Endothelial cell (in vitro differentiated cells): ENCODE measurements around the gene FADS2. TPM values are rescaled to one million over a fixed set of nuclear protein-coding genes. Genes with fewer than 3 reads are reported as not detected.

Experiments used
- DNase-seq: peaks from one replicate; pipeline ENCODE4 v3.0.0; 2021; ENCODE audit warnings: low spot score
- H3K27ac Mint-ChIP-seq: one replicate; pipeline ENCODE4 v1.8.0; 2021; ENCODE audit warnings: mixed read lengths, inconsistent platforms; ENCODE audit not compliant: unreplicated experiment
- H3K27me3 Mint-ChIP-seq: one replicate; pipeline ENCODE4 v1.8.0; 2021; ENCODE audit warnings: mild to moderate bottlenecking, moderate library complexity, mixed read lengths, inconsistent platforms; ENCODE audit not compliant: unreplicated experiment
- H3K36me3 Mint-ChIP-seq: one replicate; pipeline ENCODE4 v1.8.0; 2021; ENCODE audit warnings: mild to moderate bottlenecking, low read depth, mixed read lengths, inconsistent platforms; ENCODE audit not compliant: unreplicated experiment
- H3K4me1 Mint-ChIP-seq: one replicate; pipeline ENCODE4 v1.8.0; 2021; ENCODE audit warnings: mild to moderate bottlenecking, mixed read lengths, inconsistent platforms; ENCODE audit not compliant: unreplicated experiment
- H3K4me3 Mint-ChIP-seq: one replicate; pipeline ENCODE4 v1.8.0; 2021; ENCODE audit warnings: mild to moderate bottlenecking, mixed read lengths, inconsistent platforms; ENCODE audit not compliant: unreplicated experiment
- H3K9me3 Mint-ChIP-seq: one replicate; pipeline ENCODE4 v1.8.0; 2021; ENCODE audit warnings: mixed read lengths, inconsistent platforms; ENCODE audit not compliant: unreplicated experiment
- CTCF ChIP-seq: fragments of 200-600 bp; sonication (generic); IDR thresholded peaks from one replicate; pipeline ENCODE4 v1.5.0; 2021; ENCODE audit warnings: antibody characterized with exemption; ENCODE audit not compliant: unreplicated experiment
- total RNA-seq: library from RNA; stranded (reverse); fragmentation: NEBNext Ultra II Directional; extraction: Animal tissue kit (Norgen Biotek cat#: 25700); gene quantifications from one replicate; pipeline ENCODE4 v1.2.1, GENCODE V29; 2021; ENCODE audit not compliant: unreplicated experiment

Gene FADS2
- total RNA-seq, 1 donor from 2014 or later: 682 TPM

GRCh38 chr11:61866958-61867343, 38.9 kb downstream of the FADS2 start:
- H3K4me1 Mint-ChIP-seq: peaks cover 4% of the 10 kb centered on the region
- no peak overlapping the region for H3K4me3 Mint-ChIP-seq
- TF ChIP-seq CTCF: no peak
- peaks cover 7% of the 10 kb centered on the region for H3K36me3 Mint-ChIP-seq
- no peak overlapping the region for H3K27ac Mint-ChIP-seq
- H3K27me3 Mint-ChIP-seq: peaks cover 6% of the 10 kb centered on the region
- H3K9me3 Mint-ChIP-seq: no peaks in the 10 kb centered on the region
- DNase-seq: no peak

GRCh38 chr11:61868571-61869428, 40.7 kb downstream of the FADS2 start:
- no peak for DNase-seq
- Mint-ChIP-seq H3K36me3 (peaks cover 7% of the 10 kb centered on the region), H3K4me3 (no peak overlapping the region), H3K9me3 (no peaks in the 10 kb centered on the region), H3K27me3 (peaks cover 6% of the 10 kb centered on the region), H3K27ac (peak overlapping the region; percentile 30), H3K4me1 (peaks cover 4% of the 10 kb centered on the region)
- no peak for TF ChIP-seq CTCF

- Mint-ChIP-seq H3K36me3 (peaks cover 7% of the 10 kb centered on the region), H3K4me3 (no peak overlapping the region), H3K27me3 (peaks cover 7% of the 10 kb centered on the region), H3K27ac (no peak overlapping the region), H3K4me1 (peaks cover 4% of the 10 kb centered on the region), H3K9me3 (no peaks in the 10 kb centered on the region)
- no peak for TF ChIP-seq CTCF
- DNase-seq: no peak
These were observed 41.3 kb downstream of the FADS2 start for GRCh38 chr11:61869429-61869707.

- Mint-ChIP-seq H3K4me3 (no peak overlapping the region), H3K36me3 (peaks cover 3% of the 10 kb centered on the region), H3K27me3 (peaks cover 5% of the 10 kb centered on the region), H3K4me1 (peaks cover 4% of the 10 kb centered on the region), H3K27ac (no peak overlapping the region), H3K9me3 (no peaks in the 10 kb centered on the region)
- DNase-seq: no peak
- TF ChIP-seq CTCF: no peak
These were observed 41.8 kb downstream of the FADS2 start for GRCh38 chr11:61869708-61870451.

- DNase-seq: no peak
- Mint-ChIP-seq H3K4me3 (no peak overlapping the region), H3K4me1 (peaks cover 4% of the 10 kb centered on the region), H3K36me3 (no peaks in the 10 kb centered on the region), H3K27ac (no peak overlapping the region), H3K9me3 (no peaks in the 10 kb centered on the region), H3K27me3 (peaks cover 3% of the 10 kb centered on the region)
- no peak for TF ChIP-seq CTCF
These were observed 42.5 kb downstream of the FADS2 start for GRCh38 chr11:61870541-61871031.
